H9 (cell line): ENCODE data around the gene OSR1. TPM values are rescaled to one million over a fixed set of nuclear protein-coding genes. Genes with fewer than 3 reads are reported as not detected.

Experiments
- DNase-seq: peaks from one replicate; pipeline ENCODE4 v3.0.0-alpha.2; 2017
- H2AFZ ChIP-seq: one replicate; pipeline ENCODE4 v1.6.1; 2013; ENCODE audit warnings: mild to moderate bottlenecking, low read length, control low read depth, moderate library complexity
- H2AK5ac ChIP-seq: 2 replicates; pipeline ENCODE4 v1.6.1; 2013; ENCODE audit warnings: low read length, control low read depth, mixed read lengths; ENCODE audit not compliant: insufficient read length
- H2BK120ac ChIP-seq: one replicate; pipeline ENCODE4 v1.6.1; 2013; ENCODE audit warnings: low read depth, mild to moderate bottlenecking, low read length, control low read depth, inconsistent platforms; ENCODE audit not compliant: poor library complexity, severe bottlenecking
- H2BK12ac ChIP-seq: 2 replicates; pipeline ENCODE4 v1.6.1; 2013; ENCODE audit warnings: low read length, control low read depth, mixed read lengths, low read depth; ENCODE audit not compliant: insufficient read length
- H2BK15ac ChIP-seq: 2 replicates; pipeline ENCODE4 v1.6.1; 2013; ENCODE audit warnings: low read depth, low read length, control low read depth
- H2BK20ac ChIP-seq: one replicate; pipeline ENCODE4 v1.6.1; 2013; ENCODE audit warnings: low read depth, mild to moderate bottlenecking, low read length, control low read depth, inconsistent platforms; ENCODE audit not compliant: poor library complexity, severe bottlenecking
- H2BK5ac ChIP-seq: 2 replicates; pipeline ENCODE4 v1.6.1; 2013; ENCODE audit warnings: low read length, control low read depth, mixed read lengths; ENCODE audit not compliant: insufficient read length
- H3K14ac ChIP-seq: 2 replicates; pipeline ENCODE4 v1.6.1; 2013; ENCODE audit warnings: low read length, control low read depth; ENCODE audit not compliant: insufficient read depth
- H3K18ac ChIP-seq: 2 replicates; pipeline ENCODE4 v1.6.1; 2013; ENCODE audit warnings: low read depth, mild to moderate bottlenecking, mixed read lengths, low read length, control low read depth; ENCODE audit not compliant: insufficient read length
- H3K23ac ChIP-seq: 2 replicates; pipeline ENCODE4 v1.6.1; 2013; ENCODE audit warnings: low read length, control low read depth, mixed read lengths, low read depth; ENCODE audit not compliant: insufficient read length
- H3K23me2 ChIP-seq: 2 replicates; pipeline ENCODE4 v1.6.1; 2013; ENCODE audit warnings: low read depth, mild to moderate bottlenecking, mixed read lengths, low read length, control low read depth; ENCODE audit not compliant: insufficient read length, poor library complexity, severe bottlenecking
- H3K27ac ChIP-seq: 2 replicates; pipeline ENCODE4 v1.5.1; 2013; ENCODE audit warnings: low read length, control low read depth, mixed read lengths, low read depth; ENCODE audit not compliant: insufficient read length
- H3K27me3 ChIP-seq: 2 replicates; pipeline ENCODE4 v1.6.1; 2013; ENCODE audit warnings: low read length, control low read depth, inconsistent platforms; ENCODE audit not compliant: insufficient read depth
- H3K4ac ChIP-seq: 2 replicates; pipeline ENCODE4 v1.6.1; 2013; ENCODE audit warnings: low read depth, mild to moderate bottlenecking, control low read depth, inconsistent platforms, low read length, moderate library complexity
- H3K4me1 ChIP-seq: 2 replicates; pipeline ENCODE4 v1.6.1; 2013; ENCODE audit warnings: low read length, control low read depth, inconsistent platforms; ENCODE audit not compliant: insufficient read depth
- H3K4me2 ChIP-seq: 2 replicates; pipeline ENCODE4 v1.6.1; 2013; ENCODE audit warnings: low read length, control low read depth, mixed read lengths; ENCODE audit not compliant: insufficient read length, insufficient read depth
- H3K56ac ChIP-seq: 2 replicates; pipeline ENCODE4 v1.6.1; 2013; ENCODE audit warnings: low read depth, mild to moderate bottlenecking, mixed read lengths, low read length, control low read depth; ENCODE audit not compliant: insufficient read length
- H3K79me1 ChIP-seq: 2 replicates; pipeline ENCODE4 v1.6.1; 2013; ENCODE audit warnings: low read depth, mild to moderate bottlenecking, moderate library complexity, low read length, control low read depth, inconsistent platforms; ENCODE audit not compliant: insufficient read depth, poor library complexity, severe bottlenecking
- H3K79me2 ChIP-seq: 2 replicates; pipeline ENCODE4 v1.6.1; 2013; ENCODE audit warnings: low read length, control low read depth, inconsistent platforms; ENCODE audit not compliant: insufficient read depth
- H3K9ac ChIP-seq: 2 replicates; pipeline ENCODE4 v1.6.1; 2013; ENCODE audit warnings: low read length, control low read depth, mixed read lengths; ENCODE audit not compliant: insufficient read length; ENCODE audit errors: extremely low read depth
- H3K9me3 ChIP-seq: one replicate; pipeline ENCODE4 v1.6.1; 2013; ENCODE audit warnings: low read depth, low read length, inconsistent platforms; ENCODE audit not compliant: control insufficient read depth
- H3T11ph ChIP-seq: one replicate; pipeline ENCODE4 v1.6.1; 2013; ENCODE audit warnings: mild to moderate bottlenecking, low read length, control low read depth, inconsistent platforms
- H4K20me1 ChIP-seq: one replicate; pipeline ENCODE4 v1.6.1; 2013; ENCODE audit not compliant: control insufficient read depth, insufficient read length, insufficient read depth
- H4K5ac ChIP-seq: 2 replicates; pipeline ENCODE4 v1.6.1; 2013; ENCODE audit warnings: low read depth, mild to moderate bottlenecking, mixed read lengths, low read length, control low read depth; ENCODE audit not compliant: insufficient read length
- H4K8ac ChIP-seq: replicated peaks from 2 replicates; pipeline ENCODE4 v1.6.1; 2013; ENCODE audit warnings: low read length, control low read depth, mixed read lengths, low read depth; ENCODE audit not compliant: insufficient read length
- H4K91ac ChIP-seq: 2 replicates; pipeline ENCODE4 v1.6.1; 2013; ENCODE audit warnings: low read depth, mild to moderate bottlenecking, moderate library complexity, mixed read lengths, low read length, control low read depth; ENCODE audit not compliant: insufficient read length
- H3K27ac Mint-ChIP-seq, 3 experiments: 2 replicates in 2 of 3; 3 replicates in 1 of 3; pipeline ENCODE4 v1.8.0; 2020 to 2021; ENCODE audit warnings: mixed read lengths in 3 of 3, mild to moderate bottlenecking in 1 of 3, moderate library complexity in 1 of 3
- H3K27me3 Mint-ChIP-seq: 2 replicates; pipeline ENCODE4 v1.8.0; 2021; ENCODE audit warnings: low read depth, mild to moderate bottlenecking, moderate library complexity, mixed read lengths
- H3K36me3 Mint-ChIP-seq, 3 experiments: 2 replicates in 2 of 3; 3 replicates in 1 of 3; pipeline ENCODE4 v1.8.0; 2020 to 2021; ENCODE audit warnings: low read depth in 3 of 3, mixed read lengths in 3 of 3; ENCODE audit not compliant: insufficient read depth in 1 of 3
- H3K4me1 Mint-ChIP-seq, 2 experiments: 2 replicates each; pipeline ENCODE4 v1.8.0; 2020; ENCODE audit warnings: mixed read lengths in 2 of 2
- H3K4me3 Mint-ChIP-seq, 2 experiments: 2 replicates in 1 of 2; 3 replicates in 1 of 2; pipeline ENCODE4 v1.8.0; 2020 to 2021; ENCODE audit warnings: mild to moderate bottlenecking in 2 of 2, mixed read lengths in 2 of 2, moderate library complexity in 1 of 2
- H3K9me3 Mint-ChIP-seq, 2 experiments: 2 replicates in 1 of 2; 3 replicates in 1 of 2; pipeline ENCODE4 v1.8.0; 2020; ENCODE audit warnings: mild to moderate bottlenecking in 2 of 2, mixed read lengths in 2 of 2, moderate library complexity in 1 of 2
- WGBS: extraction: QIAGEN DNeasy Blood & Tissue Kit; methylation state at CpG from one replicate; pipeline ENCODE4 v1.1.7; 2013; ENCODE audit warnings: missing lambda C conversion rate, low lambda C conversion rate, mixed read lengths; ENCODE audit not compliant: insufficient read length; ENCODE audit errors: extremely low coverage; 5-methylcytosine and 5-hydroxymethylcytosine counted together
- total RNA-seq: library from RNA; stranded (reverse); gene quantifications from 2 replicates; pipeline ENCODE4 v1.2.1, GENCODE V29; 2021
- TF ChIP-seq, protein P1 (sequence below): fragments of 200-600 bp; sonication (generic); conservative IDR thresholded peaks from 3 replicates; pipeline ENCODE4 v1.8.0; 2021; ENCODE audit warnings: antibody characterized with exemption, mild to moderate bottlenecking

Gene OSR1
- total RNA-seq, 1 experiment from 2014 or later, result 0.35 TPM

DNA sequence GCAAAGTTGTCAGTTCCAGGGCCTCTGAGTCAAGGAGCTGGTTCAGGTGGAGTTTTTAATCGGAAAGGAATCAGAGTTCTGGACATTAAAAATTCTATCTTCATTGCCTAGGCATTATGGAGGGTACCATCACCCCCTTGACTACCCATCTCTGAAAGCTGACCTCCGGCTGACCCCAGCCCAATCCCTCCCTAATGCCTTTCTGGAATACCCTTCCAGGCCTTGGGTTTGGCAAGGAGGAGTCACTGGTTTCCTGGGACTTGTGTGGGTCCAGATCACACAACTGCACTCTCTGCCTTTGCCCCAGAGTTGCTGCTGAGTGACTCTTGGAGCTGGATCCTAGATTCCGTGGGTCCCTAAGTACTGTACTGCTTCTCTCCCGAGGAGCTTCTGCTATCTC, 1.0 kb upstream of the OSR1 start:
- Histone ChIP-seq H2BK15ac (no peak overlapping the region), H3K79me1 (no peaks in the 10 kb centered on the region), H3K27me3 (peaks cover 96% of the 10 kb centered on the region), H2BK5ac (no peak overlapping the region), H4K5ac (no peak overlapping the region), H3T11ph (no peak overlapping the region), H3K4ac (no peak overlapping the region), H2BK120ac (no peak overlapping the region), H2BK20ac (no peak overlapping the region), H2AK5ac (no peak overlapping the region), H3K56ac (no peak overlapping the region), H3K27ac (no peak overlapping the region), H4K8ac (no peak overlapping the region), H3K4me1 (no peaks in the 10 kb centered on the region; the same call in 1 of the 2 replicates), H3K9me3 (no peaks in the 10 kb centered on the region), H2BK12ac (no peak overlapping the region), H4K91ac (no peak overlapping the region), H3K18ac (no peak overlapping the region), H3K23ac (no peak overlapping the region), H3K4me2 (peak overlapping the region; percentile 69), H3K14ac (no peak overlapping the region), H2AFZ (no peak overlapping the region), H3K9ac (no peak overlapping the region), H4K20me1 (no peaks in the 10 kb centered on the region), H3K23me2 (peaks cover 24% of the 10 kb centered on the region), H3K79me2 (no peaks in the 10 kb centered on the region)
- Mint-ChIP-seq H3K36me3 (no peaks in the 10 kb centered on the region), H3K4me1 (peaks cover 38 to 50% of the 10 kb centered on the region in 2 experiments), H3K9me3 (no peaks in the 10 kb centered on the region; a peak in 1 of 5 replicates), H3K4me3 (no peak overlapping the region; a peak in 1 of 5 replicates), H3K27me3 (peaks cover 99% of the 10 kb centered on the region), H3K27ac (no peak overlapping the region)
- no CpG with 5 or more reads among the region's 4 CpGs for WGBS
- TF ChIP-seq, protein P1, sequence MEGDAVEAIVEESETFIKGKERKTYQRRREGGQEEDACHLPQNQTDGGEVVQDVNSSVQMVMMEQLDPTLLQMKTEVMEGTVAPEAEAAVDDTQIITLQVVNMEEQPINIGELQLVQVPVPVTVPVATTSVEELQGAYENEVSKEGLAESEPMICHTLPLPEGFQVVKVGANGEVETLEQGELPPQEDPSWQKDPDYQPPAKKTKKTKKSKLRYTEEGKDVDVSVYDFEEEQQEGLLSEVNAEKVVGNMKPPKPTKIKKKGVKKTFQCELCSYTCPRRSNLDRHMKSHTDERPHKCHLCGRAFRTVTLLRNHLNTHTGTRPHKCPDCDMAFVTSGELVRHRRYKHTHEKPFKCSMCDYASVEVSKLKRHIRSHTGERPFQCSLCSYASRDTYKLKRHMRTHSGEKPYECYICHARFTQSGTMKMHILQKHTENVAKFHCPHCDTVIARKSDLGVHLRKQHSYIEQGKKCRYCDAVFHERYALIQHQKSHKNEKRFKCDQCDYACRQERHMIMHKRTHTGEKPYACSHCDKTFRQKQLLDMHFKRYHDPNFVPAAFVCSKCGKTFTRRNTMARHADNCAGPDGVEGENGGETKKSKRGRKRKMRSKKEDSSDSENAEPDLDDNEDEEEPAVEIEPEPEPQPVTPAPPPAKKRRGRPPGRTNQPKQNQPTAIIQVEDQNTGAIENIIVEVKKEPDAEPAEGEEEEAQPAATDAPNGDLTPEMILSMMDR, result no peak
- DNase-seq, result no peak
